HG02840 (cell line): ENCODE results near the gene SLC5A5.
A peak's percentile ranks its signal among the peaks of the same experiment; 100 is the strongest.

Experiments
- ATAC-seq: cut with Tn5 transposase; IDR thresholded peaks from one replicate; pipeline ENCODE4 v1.9.1; 2021; ENCODE audit warnings: mild to moderate bottlenecking, moderate library complexity, moderate number of reproducible peaks; ENCODE audit not compliant: unreplicated experiment, low FRiP score

The SLC5A5 gene

DNA sequence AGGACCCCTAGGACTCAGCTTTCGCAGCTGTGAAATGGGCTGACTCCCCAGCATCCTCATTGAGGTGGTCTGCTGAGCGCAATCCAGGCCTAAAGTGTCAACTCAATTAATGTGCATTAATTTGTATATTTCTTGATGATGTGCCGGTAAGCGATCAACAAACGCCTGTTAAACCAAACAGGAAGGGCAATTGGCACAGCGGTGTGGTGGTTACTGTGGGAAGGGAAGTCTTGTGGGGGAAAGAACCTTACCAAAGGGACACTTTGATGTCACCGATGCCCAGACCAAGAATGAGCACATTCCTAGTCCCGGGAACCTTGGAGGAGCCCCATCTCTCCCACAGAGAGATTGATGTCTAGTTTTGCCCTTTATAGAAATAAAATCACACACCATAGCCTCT is 25.6 kb upstream of the SLC5A5 start:
- no peak for ATAC-seq

DNA sequence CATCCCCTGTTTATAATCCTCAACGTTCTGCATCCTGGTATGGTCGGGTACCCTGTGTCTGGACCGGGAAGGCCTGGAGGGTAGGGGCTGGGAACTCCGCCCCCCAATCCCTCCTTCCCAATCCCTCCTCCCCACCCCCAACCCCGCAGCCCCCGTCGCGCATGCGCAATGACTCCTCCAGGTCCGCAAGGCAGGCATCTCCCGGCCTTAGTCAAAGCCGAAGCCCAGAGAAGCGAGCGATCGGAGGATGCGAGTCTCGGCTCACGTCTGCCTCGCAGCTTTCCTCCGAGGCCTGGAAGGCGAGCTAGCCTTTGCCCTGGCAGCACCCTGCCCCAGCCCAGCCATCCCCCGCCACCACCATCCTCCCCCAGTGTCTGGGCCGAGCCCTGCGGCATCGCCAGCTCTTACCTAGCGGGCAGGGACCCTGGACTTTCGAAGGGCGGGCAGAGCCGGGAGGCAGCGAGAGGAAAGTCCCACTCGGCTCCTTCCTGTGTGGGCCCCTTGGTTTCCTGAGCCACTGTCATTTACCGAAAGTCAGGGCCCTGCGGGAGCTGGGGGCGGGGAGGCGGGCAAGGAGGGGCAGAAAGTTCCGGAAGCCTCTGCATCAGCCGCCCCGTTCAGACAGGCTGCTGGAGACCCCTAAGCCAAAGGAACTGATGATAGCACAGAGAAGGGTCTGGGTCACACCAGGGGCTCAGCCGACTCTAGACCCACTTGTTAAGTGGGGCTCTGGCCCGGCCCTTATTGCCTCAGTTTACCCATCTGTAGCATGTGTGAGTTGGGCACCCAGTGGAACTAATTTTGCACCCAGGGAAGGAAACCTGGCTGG is 24.0 kb upstream of the SLC5A5 start, which contains the start of gene JAK3:
Gene JAK3 (minus strand): TSS at position 445 of the 829 bp plus-strand sequence. CDS start 3,565 bp downstream, outside the sequence.
- no peak for ATAC-seq

DNA sequence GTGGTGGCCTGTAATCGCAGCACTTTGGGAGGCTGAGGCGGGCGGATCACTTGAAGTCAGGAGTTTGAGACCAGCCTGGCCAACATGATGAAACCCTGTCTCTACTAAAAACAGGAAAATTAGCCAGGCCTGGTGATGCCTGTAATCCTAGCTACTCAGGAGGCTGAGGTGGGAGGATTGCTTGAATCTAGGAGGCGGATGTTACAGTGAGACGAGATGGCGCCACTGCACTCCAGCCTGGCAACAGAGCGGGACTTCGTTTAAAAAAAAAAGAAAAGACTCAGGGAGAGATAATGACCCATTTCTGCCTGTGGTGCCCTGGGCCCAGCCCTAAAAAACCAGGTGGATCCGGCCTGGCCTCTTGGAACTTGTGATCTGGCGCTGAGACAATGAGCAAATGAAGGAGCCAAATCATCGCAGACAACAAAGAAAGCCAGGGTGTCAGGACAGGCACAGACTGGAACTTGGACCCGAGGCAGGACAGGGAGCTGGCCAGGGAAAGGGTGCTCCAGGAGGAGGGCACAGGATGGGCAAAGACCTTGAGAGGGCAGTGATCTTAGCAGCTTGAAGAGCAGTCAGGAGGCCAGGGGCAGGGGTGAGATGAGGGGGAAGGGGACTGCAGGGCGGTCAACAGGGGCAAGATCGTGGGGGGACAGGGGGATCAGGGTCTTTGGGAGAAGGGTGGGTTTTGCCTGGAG is 23.0 kb upstream of the SLC5A5 start:
- no peak for ATAC-seq

DNA sequence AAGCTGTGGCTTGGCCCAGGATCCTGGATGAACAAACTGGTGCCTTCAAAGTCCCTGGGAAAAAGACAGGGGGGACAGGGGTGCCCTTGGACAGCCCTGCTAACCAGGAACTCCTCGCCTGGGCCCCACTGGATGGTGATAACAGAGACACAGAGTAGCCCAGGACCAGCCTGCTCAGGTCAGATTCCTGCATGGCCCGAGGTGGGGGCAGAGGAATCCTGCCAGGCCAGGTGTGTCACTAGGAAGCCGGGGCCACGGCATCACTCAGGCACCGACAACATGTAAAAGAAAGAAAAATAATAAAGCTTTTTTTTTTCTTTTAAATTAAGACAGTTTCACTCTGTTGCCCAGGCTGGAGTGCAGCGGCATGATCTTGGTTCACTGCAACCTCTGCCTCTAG is 17.7 kb upstream of the SLC5A5 start:
- ATAC-seq = no peak

DNA sequence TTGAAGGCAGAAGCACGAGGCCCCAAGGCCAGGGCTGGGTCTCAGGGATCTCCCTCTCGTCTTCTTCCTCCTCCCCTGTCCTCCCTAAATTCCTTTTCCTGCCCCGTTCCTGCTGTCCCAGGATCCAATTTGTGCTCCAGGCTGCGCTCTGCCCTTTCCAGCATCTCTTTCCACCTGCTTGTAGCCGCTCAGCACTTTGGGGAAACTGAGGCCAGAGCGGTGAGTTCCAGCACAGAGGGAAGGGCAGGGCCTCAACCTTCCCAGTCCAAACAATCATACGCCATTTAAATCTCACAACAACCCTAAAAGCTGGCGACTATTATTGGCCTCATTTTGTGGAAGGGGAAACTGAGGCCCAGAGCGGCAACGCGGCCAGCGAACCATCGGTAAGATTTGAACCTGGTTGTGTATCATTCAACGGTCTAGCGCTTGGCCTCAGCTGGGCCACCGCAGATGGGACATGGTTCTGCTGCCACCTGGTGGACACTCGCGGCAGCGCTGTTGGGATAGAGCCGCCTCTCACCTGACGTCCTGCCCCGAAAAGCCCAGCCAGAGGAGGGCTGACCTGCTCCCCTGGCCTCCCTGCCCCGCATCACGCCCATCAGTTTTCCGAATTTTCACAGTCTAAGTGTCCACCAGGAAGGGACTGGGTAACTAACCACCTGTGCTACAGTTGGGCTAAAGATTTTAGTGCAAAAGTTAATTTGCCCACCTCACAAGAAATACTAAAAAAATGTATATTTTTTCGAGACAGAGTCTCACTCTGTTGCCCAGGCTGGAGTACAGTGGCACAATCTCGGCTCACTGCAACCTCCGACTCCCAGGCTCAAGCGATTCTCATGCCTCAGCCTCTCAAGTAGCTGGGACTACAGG is 16.2 kb upstream of the SLC5A5 start:
- ATAC-seq = no peak

DNA sequence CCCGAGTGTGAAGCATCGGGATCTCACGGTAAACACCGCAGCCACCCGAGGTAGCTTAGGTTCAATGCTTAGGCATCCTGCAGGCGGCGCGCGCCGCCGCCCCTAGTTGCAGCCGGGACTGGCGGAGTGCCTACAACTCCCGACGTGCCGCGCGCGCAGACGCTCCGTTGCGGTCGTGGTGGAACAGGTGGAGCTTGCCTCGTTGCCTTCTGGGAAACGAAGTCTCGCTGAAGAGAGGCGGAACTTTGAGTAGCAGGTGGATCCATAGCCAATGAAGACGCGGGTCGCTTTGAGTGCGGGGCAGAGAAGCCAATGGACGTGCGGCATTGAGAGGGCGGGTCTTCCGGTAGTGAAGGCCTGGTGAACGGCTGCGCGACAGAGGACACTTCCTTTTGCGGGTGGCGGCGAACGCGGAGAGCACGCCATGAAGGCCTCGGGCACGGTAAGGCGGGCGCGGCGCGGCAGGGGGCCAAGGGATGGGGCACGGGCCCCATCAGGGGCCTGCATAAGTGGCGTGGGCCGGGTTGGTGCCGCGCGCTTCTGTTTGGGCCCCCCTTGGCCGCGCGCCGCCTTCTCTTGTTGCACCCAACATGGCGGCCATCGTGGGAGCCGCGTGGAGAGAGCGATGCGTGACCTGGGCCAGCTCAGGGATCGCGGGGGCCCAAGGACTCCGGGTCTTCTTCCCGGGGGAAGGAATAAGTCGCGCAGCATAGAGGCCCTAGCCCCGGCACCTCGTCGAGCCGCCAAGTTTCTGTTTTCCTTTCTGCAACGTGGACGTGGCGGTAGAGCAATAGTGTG is 12.0 kb upstream of the SLC5A5 start, which contains the start of gene RPL18A:
Gene RPL18A (plus strand): TSS at position 378 of the 798 bp plus-strand sequence. CDS start 47 bp downstream, at position 425.
- peak; percentile 94 for ATAC-seq

DNA sequence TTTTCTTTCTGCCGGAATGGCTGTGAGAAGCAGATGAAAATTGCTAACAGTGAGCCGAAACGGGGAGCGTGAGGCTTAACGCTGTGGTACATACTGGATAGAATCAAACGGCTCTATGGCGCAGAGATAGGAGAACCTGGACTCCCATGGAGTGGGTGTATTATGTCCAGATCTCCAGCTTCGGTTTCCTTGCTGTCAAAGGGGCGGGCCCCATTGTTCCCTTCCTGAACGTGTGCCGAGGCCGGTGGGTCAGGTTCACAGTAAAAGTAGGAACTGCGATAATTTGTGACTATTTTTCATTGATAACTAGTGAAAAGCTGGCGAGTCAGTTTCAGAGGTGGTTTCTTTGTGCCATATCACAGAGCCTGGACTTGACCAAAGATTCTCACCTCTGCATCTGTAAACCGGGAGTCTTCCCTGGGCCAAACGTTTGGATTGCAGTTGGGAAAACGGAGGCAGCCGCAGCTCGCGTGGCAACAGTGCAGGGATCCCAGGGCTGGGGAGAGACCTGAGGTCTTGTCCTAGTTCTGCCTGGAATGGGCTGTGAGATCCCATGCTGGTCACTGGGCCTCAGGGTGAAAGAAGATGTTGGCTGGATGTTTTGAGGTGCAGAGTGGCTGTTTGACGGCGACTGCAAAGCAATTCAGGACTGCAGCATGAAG is 11.3 kb upstream of the SLC5A5 start:
- no peak for ATAC-seq

DNA sequence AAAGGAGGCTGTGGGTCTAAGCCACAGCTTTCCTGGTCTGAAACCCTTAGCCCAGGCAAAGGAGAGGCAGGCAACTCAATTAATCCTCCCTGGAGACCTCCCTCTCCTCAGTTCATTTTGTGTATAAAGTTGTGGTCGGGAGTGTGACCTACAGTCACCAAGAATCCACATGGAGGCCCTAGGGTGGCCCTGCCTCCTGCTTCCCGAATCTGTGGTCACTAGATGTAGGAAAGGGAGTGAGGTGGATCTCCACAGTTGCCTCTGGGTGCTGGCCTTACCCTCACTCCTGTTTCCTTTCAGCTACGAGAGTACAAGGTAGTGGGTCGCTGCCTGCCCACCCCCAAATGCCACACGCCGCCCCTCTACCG is 10.8 kb upstream of the SLC5A5 start:
- ATAC-seq = no peak

DNA sequence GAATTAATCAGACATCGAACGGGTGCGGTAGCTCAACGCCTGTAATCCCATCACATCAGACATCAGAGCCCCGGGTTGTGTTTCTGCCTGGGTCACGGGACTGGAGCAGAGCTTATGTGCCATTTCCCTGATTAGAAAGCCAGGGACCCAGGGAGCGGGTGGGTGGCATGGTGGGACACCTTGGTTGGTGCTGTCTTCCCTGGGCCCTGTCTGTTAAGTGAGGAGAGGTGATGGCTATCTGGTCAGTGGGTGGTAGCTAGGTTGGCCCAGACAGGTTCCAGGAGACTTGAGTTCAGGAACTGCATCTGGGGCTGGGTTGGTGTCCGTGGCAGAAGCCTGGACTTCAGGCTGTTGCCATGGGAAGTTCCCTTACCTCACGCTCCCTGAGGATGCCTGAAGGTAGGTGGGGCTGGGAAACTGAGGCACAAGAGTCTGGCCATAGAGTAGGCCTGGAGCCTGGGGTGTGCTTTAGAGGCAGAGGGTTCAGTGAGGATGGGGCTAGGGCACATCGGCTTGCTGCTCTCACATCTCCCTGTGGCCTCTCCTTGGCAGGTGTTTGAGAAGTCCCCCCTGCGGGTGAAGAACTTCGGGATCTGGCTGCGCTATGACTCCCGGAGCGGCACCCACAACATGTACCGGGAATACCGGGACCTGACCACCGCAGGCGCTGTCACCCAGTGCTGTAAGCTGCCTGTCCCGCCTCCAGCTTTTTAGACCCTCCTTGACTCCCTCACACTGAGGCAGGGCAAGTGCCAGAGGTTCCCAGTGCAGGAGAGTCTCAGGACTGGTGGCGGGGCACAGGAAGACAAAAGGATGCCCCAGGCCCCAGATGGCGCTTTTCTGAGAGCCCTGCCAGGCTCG is 10.0 kb upstream of the SLC5A5 start:
- no peak for ATAC-seq

DNA sequence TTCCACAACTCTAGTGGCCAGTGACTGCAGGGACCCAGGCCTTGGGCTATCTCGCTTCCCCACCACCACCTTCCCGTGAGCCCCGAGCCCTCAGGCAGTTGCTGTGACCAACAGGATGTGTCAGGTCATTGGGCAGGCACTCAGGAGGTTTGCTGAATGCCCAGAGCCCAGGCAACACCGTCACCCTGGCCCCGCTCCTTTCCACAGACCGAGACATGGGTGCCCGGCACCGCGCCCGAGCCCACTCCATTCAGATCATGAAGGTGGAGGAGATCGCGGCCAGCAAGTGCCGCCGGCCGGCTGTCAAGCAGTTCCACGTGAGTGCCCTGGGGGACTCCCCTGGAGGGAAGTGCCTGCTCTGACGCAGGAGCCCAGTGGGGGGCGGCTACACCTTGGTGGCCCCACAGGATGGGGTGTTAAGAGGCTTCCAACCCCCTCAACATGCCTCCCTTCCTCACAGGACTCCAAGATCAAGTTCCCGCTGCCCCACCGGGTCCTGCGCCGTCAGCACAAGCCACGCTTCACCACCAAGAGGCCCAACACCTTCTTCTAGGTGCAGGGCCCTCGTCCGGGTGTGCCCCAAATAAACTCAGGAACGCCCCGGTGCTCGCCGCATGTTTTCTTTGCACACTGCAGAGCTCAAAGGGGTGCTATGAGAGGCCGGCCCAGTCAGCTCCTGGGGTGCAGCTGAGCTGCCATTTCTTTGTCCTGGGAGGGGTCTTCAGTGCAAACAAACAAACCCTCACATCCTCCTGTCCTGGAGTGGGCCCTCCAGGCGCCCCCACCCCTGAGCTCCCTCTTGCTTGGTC is 8.8 kb upstream of the SLC5A5 start:
- ATAC-seq = no peak

DNA sequence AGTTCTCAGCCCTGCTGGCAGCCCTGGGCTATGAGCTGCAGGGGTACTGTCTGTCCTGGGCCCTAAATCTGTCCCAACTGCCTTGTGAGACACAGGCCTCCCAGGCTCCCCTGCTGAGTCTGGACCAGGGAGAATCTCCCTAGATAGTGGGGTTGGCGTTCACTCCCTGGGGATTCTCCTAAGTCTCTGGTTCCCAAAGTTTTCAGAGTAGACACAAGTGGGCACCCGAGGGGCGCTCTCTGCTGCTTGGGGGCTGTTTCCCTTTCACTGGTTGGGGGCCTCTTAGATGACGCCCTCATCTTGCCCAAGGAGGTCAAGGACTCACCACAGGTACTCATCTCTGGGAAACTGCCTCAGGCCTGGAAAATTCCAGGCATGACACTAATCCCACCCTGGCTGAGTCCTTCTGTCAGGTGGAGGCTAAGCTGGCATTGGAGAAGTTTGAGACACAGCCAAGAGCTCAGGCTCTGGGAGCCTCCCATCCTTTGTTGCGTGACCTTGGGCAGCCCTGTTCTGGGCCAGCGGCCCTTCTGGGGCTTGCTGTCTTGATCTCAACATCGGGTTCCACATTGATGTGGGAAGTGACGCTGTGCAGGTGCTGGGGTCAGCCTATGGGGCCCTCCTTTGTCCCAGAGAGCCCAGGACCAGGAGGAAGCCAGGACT is 8.1 kb upstream of the SLC5A5 start:
- no peak for ATAC-seq

DNA sequence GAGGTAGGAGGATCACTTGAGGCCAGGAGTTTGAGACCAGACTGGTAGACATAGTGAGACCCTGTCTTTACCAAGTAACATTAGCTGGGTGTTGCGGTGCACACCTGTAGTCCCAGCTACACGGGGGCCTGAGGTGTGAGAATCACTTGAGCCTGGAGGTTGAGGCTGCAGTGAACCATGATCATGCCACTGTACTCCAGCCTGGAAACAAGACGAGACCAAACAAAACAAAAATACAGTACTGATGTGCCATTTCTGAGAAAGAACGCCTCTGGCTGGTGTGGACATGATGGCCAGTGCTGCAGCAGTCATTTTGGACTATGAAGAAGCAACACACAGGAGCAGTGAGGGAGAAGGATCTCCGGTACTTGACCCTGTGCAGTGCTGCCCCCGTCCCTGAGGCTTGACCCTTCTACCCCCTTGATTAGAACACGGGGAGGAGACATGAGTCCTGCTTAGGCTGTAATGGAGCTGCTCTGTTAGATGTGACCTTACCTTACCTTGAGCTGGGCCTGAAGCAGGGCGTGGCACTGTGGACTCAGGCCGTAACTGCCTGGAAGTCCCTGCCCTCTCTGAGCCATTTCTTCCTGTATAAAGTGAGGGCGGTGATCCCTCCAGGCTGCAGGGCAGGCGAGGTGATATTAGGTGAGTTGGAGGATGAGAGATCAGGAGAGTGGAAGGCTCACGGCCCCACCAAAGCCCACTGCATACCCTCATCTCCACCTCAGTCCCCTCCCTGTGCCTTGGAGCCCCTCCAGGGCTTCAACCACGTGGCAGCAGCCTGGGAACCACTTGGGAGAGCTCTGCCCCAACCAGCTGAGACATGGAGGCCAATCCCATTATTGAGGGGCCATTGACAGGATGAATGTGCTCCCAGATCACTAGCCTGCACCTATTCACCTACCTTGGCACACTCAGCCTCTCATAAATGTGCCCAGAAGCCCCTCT is 6.1 kb upstream of the SLC5A5 start:
- no peak for ATAC-seq

DNA sequence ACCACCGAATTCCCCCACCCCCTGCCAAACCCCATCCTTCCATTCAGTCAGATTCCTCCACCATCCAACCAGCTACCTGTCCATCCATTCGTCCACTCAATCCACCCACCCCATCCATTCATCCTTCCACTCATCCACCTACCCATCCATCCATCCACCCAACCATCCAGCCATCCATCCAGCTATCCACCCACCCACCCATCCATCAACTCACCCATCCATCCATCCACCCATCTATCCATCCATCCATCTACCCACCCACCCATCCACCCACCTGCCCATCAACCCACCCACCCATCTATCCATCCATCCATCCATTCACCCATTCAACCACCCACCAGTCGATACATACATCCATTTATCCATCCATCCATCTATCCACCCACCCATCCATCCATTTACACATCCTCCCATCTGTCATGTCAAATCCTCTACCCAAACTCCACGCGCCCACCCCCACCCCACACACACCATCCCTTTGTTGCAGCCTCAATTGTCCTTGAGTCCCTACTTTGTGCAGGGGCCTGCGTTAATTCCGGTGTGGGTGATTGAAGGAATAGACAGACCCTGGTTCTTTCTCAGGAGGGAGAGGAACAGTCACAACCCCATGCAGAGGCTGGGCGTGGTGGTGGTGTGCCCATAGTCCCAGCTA is 5.3 kb upstream of the SLC5A5 start:
- ATAC-seq = no peak

DNA sequence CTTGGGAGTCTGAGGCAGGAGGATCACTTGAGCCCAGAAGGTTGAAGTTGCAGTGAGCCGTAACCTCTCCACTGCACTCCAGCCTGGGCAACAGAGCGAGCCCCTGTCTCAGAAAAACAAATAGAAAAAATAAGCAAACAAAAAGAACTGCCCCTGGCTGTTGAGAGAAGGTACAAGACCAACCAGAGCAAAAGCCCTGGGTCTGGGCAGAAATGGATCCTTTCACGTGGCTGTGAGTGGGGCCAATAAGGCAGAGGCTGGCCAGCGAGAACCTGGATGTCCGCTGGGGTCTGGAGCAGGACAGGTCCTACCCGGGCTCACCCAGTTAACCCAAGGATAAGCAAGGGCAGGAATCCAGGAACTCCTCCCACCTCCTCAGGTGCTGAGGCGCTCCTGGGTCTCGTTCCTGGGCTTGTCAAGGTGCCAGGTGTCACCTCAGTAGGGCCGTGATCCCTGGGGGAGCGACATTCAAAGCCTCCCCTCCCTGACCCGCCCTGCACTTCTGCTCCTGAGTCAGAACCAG is 4.7 kb upstream of the SLC5A5 start:
- ATAC-seq = no peak

DNA sequence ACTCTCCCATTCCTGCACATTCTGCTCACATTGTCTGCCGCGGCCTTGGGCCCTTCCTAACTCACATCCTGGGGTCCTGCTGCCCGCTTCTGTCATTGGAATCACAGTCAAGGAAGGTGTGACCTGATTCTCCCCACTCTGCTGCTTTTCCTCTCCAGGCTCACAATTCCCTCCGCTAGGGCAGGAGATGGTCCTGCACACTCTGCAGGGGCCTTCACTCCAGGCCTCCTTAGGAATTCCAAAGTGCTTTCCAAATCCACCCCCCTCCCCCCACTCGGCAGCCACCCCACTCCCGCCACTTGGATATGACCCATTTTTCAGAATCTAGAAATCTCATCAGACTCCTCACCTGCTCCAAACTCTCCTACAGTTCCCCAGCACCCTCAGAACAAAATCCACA is 3.1 kb upstream of the SLC5A5 start:
- ATAC-seq = no peak
